Measurements from ENCODE around the gene MBNL2. TPM values are rescaled to one million over a fixed set of nuclear protein-coding genes. Genes with fewer than 3 reads are reported as not detected.
A peak's percentile ranks its signal among the peaks of the same experiment; 100 is the strongest.

MBNL2 gene
- total and polyA plus RNA-seq, 10 of the 15 experiments (the other 5 are each of a cell fraction or from before 2014, with no cell fraction given), result 1.6 to 9.7 (median 6.7) TPM

GRCh38 chr13:97262058-97262457, 39.9 kb downstream of the MBNL2 start:
- CTCF ChIA-PET, result interaction anchor here (0.7 to 1.4 kb wide), 2 partner anchors 39 to 1551 kb away, joined by 3 to 5 read pairs; partner anchors contain the start of gene MBNL2
- BruUV-seq (replicated peaks), result no TSS peak
- SMC1A ChIA-PET (ENCODE audit: uncharacterized antibody, unreplicated experiment), result interaction anchor here (1.2 kb wide), 1 partner anchor 39 kb away, joined by 4 read pairs; the partner anchor contains the start of gene MBNL2
- H2AFZ ChIP-seq (ENCODE audit: control insufficient read depth, low read depth, low read length), result no peak overlapping the region
- peaks cover 24% of the 10 kb centered on the region for H3K4me1 ChIP-seq (ENCODE audit: control insufficient read depth, insufficient read depth, low read length)
- 68% methylated on average over 8 of the region's 8 CpGs for WGBS (ENCODE audit: insufficient coverage, insufficient replicate concordance, low lambda C conversion rate, missing lambda C conversion rate)
- intact Hi-C loops (cut with micrococcal nuclease; ENCODE audit: unreplicated experiment), result no loop called here
- H3K4me3 ChIP-seq, result no peak overlapping the region
- no peak overlapping the region for H3K27ac ChIP-seq (ENCODE audit: control insufficient read depth, insufficient read depth)
- H3K27me3 ChIP-seq (replicated peaks in 1 of 2; ENCODE audit: control insufficient read depth in 2 of 2, insufficient read depth in 2 of 2, low read length in 1 of 2), result no peaks in the 10 kb centered on the region
- H3K79me2 ChIP-seq (ENCODE audit: control insufficient read depth, insufficient read depth, low read length), result peaks cover 2% of the 10 kb centered on the region; the same call in 1 of the 2 replicates
- H3K4me2 ChIP-seq (ENCODE audit: control insufficient read depth, insufficient read depth), result peak overlapping the region; percentile 50; the same call in 1 of the 2 replicates
- FAIRE-seq (no peak), DNase-seq (ENCODE audit: low read depth, low spot score) (no peak), ATAC-seq (no peak)
- in situ Hi-C loops (cut with MboI), result no loop called here
- H3K9me3 ChIP-seq (replicated peaks; ENCODE audit: control insufficient read depth, insufficient read depth, low read length), result no peaks in the 10 kb centered on the region
- H3K36me3 ChIP-seq (ENCODE audit: control insufficient read depth in 2 of 2, insufficient read depth in 2 of 2, low read length in 1 of 2), result no peaks in the 10 kb centered on the region
- RAD21 ChIA-PET (ENCODE audit: unreplicated experiment), result no interaction called here
- POLR2A ChIA-PET, result no interaction called here
- TF ChIP-seq BMI1 (IDR thresholded peaks at IDR 0.05; ENCODE audit: borderline replicate concordance), result no peak
- TF ChIP-seq, protein P1, sequence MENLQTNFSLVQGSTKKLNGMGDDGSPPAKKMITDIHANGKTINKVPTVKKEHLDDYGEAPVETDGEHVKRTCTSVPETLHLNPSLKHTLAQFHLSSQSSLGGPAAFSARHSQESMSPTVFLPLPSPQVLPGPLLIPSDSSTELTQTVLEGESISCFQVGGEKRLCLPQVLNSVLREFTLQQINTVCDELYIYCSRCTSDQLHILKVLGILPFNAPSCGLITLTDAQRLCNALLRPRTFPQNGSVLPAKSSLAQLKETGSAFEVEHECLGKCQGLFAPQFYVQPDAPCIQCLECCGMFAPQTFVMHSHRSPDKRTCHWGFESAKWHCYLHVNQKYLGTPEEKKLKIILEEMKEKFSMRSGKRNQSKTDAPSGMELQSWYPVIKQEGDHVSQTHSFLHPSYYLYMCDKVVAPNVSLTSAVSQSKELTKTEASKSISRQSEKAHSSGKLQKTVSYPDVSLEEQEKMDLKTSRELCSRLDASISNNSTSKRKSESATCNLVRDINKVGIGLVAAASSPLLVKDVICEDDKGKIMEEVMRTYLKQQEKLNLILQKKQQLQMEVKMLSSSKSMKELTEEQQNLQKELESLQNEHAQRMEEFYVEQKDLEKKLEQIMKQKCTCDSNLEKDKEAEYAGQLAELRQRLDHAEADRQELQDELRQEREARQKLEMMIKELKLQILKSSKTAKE (IDR thresholded peaks at IDR 0.05; ENCODE audit: low read depth, poor library complexity, severe bottlenecking), result no peak
- TF ChIP-seq, protein P2, sequence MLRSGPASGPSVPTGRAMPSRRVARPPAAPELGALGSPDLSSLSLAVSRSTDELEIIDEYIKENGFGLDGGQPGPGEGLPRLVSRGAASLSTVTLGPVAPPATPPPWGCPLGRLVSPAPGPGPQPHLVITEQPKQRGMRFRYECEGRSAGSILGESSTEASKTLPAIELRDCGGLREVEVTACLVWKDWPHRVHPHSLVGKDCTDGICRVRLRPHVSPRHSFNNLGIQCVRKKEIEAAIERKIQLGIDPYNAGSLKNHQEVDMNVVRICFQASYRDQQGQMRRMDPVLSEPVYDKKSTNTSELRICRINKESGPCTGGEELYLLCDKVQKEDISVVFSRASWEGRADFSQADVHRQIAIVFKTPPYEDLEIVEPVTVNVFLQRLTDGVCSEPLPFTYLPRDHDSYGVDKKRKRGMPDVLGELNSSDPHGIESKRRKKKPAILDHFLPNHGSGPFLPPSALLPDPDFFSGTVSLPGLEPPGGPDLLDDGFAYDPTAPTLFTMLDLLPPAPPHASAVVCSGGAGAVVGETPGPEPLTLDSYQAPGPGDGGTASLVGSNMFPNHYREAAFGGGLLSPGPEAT (IDR thresholded peaks at IDR 0.05; ENCODE audit: low read depth), result no peak
- TF ChIP-seq CREB1 (IDR thresholded peaks at IDR 0.05; ENCODE audit: low read depth), result no peak
- peaks cover 5% of the 10 kb centered on the region; the same call in 1 of the 2 replicates for H4K20me1 ChIP-seq (ENCODE audit: control insufficient read depth, insufficient read depth)
- no peak overlapping the region for H3K9ac ChIP-seq (ENCODE audit: control insufficient read depth, insufficient read depth, low read length)

Data from GM12878 (cell line).